GM21576 (cell line): ENCODE results near the gene RER1.

Experiments
- ATAC-seq: cut with Tn5 transposase; IDR thresholded peaks from one replicate; pipeline ENCODE4 v1.9.1; 2021; ENCODE audit warnings: mild to moderate bottlenecking, moderate library complexity; ENCODE audit not compliant: unreplicated experiment

Gene RER1

GRCh38 chr1:2442661-2443060 lies 51.0 kb downstream of the RER1 start:
- no peak for ATAC-seq

GRCh38 chr1:2443277-2444137 lies 51.9 kb downstream of the RER1 start:
- ATAC-seq: no peak

GRCh38 chr1:2444138-2444591 lies 52.5 kb downstream of the RER1 start:
- no peak for ATAC-seq

- no peak for ATAC-seq
Measured at GRCh38 chr1:2445162-2445822, 53.7 kb downstream of the RER1 start.

- ATAC-seq: no peak
Measured at GRCh38 chr1:2445823-2446215, 54.2 kb downstream of the RER1 start.

GRCh38 chr1:2446394-2446793 lies 54.8 kb downstream of the RER1 start:
- no peak for ATAC-seq

- ATAC-seq: no peak
Measured at GRCh38 chr1:2446861-2447260, 55.2 kb downstream of the RER1 start.

- no peak for ATAC-seq
Measured at GRCh38 chr1:2447276-2448097, 55.8 kb downstream of the RER1 start.

- ATAC-seq: no peak
Measured at GRCh38 chr1:2448098-2448445, 56.4 kb downstream of the RER1 start.

GRCh38 chr1:2449636-2450454 lies 58.2 kb downstream of the RER1 start:
- ATAC-seq: no peak

- ATAC-seq: no peak
Measured at GRCh38 chr1:2451741-2452140, 60.1 kb downstream of the RER1 start.

GRCh38 chr1:2452201-2452931 lies 60.7 kb downstream of the RER1 start:
- ATAC-seq: no peak

- no peak for ATAC-seq
Measured at GRCh38 chr1:2452932-2453315, 61.3 kb downstream of the RER1 start.

GRCh38 chr1:2454227-2454626 lies 62.6 kb downstream of the RER1 start:
- ATAC-seq: no peak
